ENCODE measurements around the gene PDIA5. TPM values are rescaled to one million over a fixed set of nuclear protein-coding genes. Genes with fewer than 3 reads are reported as not detected.

PDIA5 gene
- total RNA-seq, 1 experiment from 2014 or later: 53.6 TPM

DNA sequence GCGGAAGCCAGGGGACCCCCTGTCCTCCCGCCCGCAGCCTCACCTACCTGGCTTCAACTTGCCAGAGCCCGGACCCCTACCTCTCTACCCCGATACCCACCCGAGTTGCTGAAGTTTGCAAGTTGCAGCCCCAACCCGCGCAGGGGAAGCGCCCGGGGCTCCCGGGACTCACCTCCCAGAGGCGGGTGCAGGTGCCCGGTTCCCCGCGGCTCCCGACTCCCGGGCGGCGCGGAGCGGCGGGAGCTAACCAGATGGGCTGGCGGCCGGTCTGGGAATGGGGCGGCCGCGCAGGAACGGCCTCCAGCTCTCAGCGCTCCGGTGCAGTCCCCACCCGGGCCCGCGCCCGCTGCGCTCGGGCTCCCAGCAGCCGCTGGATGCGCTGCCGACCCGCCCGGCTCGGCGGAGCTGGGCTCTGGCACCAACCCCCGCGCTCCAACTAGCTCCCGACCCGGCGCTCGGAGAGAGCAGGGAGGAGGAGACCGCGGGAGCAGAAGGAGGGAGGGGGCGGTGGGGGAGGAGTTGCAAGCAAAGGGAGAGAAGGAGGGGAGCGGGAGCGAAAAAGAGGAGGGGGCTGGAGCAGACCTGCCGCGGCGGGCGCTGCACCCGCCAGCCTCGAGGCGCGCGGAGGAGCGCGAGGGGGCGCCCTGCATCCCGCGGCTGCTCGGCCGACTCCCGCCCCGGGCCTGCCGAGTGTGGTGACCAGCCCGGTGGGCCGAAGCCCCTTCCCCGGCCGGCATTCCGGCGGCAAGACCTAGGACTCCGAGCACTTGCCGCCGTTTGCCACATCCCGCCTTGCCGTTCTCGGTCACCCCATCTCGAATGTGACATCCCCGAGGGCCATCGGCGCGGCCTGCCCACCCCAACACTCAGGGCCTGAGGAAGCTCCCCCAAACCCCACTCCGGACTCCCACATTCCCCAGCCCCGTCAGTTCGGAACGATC lies 39.3 kb upstream of the PDIA5 start, which contains the start of gene SEMA5B:
Gene SEMA5B, minus strand, starts transcription at position 472 of the 941 bp plus-strand sequence. CDS start 66,500 bp downstream, outside the sequence.
- H3K4me3 ChIP-seq (ENCODE audit: low read depth in 2 of 2, low read length in 2 of 2): peak within 1 kb of the TSS; percentile 37 to 64

DNA sequence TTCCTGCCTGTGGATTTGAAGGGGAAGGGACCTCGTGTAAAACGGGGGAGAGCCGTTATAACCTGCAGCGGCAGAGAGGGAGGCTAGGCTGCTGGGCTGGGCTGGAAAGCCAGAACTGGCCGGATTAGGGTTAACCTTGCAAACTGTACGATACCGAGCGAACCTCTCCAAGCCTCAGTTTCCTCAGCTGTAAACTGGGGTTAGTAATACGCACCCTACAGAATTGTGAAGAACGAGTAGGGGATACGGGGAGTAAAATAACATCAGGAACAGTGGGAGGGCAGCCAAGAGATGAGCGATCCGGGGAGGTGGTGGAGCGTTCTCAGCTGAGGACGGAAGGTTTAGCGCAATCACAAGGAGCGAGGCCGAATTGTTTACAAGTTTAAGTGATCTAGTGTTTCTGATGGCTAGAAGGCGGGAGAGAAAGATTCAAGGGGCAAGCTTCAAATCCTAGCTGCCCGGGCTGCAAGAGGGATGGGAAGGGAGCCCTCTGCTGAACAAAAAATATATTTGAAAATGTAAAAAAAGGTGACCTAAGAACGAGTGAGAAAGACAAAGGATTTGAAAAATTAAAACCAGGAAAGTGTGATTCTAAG lies 38.5 kb upstream of the PDIA5 start:
- Histone ChIP-seq H3K27me3 (ENCODE audit: control insufficient read depth, insufficient read depth, low read length) (peaks cover 53% of the 10 kb centered on the region), H3K27ac (ENCODE audit: low read length) (no peak overlapping the region), H3K9me3 (ENCODE audit: control insufficient read depth, insufficient read depth, low read depth, low read length) (no peaks in the 10 kb centered on the region), H3K4me3 (ENCODE audit: low read depth in 2 of 2, low read length in 2 of 2) (peak overlapping the region; percentile 37 to 64), H3K4me1 (ENCODE audit: control insufficient read depth, insufficient read depth, low read length) (no peaks in the 10 kb centered on the region; the same call in 1 of the 2 replicates), H3K36me3 (ENCODE audit: control insufficient read depth, insufficient read depth, low read length) (no peaks in the 10 kb centered on the region)
- TF ChIP-seq, protein P1, sequence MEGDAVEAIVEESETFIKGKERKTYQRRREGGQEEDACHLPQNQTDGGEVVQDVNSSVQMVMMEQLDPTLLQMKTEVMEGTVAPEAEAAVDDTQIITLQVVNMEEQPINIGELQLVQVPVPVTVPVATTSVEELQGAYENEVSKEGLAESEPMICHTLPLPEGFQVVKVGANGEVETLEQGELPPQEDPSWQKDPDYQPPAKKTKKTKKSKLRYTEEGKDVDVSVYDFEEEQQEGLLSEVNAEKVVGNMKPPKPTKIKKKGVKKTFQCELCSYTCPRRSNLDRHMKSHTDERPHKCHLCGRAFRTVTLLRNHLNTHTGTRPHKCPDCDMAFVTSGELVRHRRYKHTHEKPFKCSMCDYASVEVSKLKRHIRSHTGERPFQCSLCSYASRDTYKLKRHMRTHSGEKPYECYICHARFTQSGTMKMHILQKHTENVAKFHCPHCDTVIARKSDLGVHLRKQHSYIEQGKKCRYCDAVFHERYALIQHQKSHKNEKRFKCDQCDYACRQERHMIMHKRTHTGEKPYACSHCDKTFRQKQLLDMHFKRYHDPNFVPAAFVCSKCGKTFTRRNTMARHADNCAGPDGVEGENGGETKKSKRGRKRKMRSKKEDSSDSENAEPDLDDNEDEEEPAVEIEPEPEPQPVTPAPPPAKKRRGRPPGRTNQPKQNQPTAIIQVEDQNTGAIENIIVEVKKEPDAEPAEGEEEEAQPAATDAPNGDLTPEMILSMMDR (IDR thresholded peaks at IDR 0.05): peak; percentile 36
- TF ChIP-seq, protein P2, sequence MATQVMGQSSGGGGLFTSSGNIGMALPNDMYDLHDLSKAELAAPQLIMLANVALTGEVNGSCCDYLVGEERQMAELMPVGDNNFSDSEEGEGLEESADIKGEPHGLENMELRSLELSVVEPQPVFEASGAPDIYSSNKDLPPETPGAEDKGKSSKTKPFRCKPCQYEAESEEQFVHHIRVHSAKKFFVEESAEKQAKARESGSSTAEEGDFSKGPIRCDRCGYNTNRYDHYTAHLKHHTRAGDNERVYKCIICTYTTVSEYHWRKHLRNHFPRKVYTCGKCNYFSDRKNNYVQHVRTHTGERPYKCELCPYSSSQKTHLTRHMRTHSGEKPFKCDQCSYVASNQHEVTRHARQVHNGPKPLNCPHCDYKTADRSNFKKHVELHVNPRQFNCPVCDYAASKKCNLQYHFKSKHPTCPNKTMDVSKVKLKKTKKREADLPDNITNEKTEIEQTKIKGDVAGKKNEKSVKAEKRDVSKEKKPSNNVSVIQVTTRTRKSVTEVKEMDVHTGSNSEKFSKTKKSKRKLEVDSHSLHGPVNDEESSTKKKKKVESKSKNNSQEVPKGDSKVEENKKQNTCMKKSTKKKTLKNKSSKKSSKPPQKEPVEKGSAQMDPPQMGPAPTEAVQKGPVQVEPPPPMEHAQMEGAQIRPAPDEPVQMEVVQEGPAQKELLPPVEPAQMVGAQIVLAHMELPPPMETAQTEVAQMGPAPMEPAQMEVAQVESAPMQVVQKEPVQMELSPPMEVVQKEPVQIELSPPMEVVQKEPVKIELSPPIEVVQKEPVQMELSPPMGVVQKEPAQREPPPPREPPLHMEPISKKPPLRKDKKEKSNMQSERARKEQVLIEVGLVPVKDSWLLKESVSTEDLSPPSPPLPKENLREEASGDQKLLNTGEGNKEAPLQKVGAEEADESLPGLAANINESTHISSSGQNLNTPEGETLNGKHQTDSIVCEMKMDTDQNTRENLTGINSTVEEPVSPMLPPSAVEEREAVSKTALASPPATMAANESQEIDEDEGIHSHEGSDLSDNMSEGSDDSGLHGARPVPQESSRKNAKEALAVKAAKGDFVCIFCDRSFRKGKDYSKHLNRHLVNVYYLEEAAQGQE (IDR thresholded peaks at IDR 0.05; ENCODE audit: insufficient read depth in 1 of 2, low read depth in 2 of 2, low read length in 1 of 2): no peak
- no peak for TF ChIP-seq POLR2AphosphoS5 (IDR thresholded peaks at IDR 0.05; ENCODE audit: low read depth, low read length)
- ATAC-seq: peak; percentile 55
- intact Hi-C loops (cut with micrococcal nuclease; ENCODE audit: unreplicated experiment) (loop anchor here (1.0 to 10.0 kb wide), 2 partner anchors 85 to 274 kb away; no protein-coding TSS in a partner anchor), in situ Hi-C loops (cut with HindIII; ENCODE audit: low pct_unique_long_range_greater_than_20kb, low sequenced_read_pairs) (no loop called here)
- peak; percentile 20 for DNase-seq (ENCODE audit: low read depth, low spot score)
- POLR2A ChIA-PET: no interaction called here
- CTCF ChIA-PET: interaction anchor here (1.0 to 1.3 kb wide), 3 partner anchors 17 to 273 kb away, joined by 3 to 7 read pairs (median 3); no protein-coding TSS in a partner anchor
- no TSS peak for BruUV-seq (replicated peaks)

More for the DNA sequence above, 39.3 kb upstream of the PDIA5 start, which contains the start of gene SEMA5B:
- TF ChIP-seq, protein P1 (IDR thresholded peaks at IDR 0.05): peak; percentile 87
- no peak for TF ChIP-seq TCF7L2 (IDR thresholded peaks at IDR 0.05; ENCODE audit: low read depth, low read length)
- Histone ChIP-seq H3K27me3 (ENCODE audit: control insufficient read depth, insufficient read depth, low read length) (peaks cover 56% of the 10 kb centered on the region), H3K36me3 (ENCODE audit: control insufficient read depth, insufficient read depth, low read length) (no peaks in the 10 kb centered on the region), H3K9me3 (ENCODE audit: control insufficient read depth, insufficient read depth, low read depth, low read length) (no peaks in the 10 kb centered on the region), H3K4me1 (ENCODE audit: control insufficient read depth, insufficient read depth, low read length) (no peaks in the 10 kb centered on the region; the same call in 1 of the 2 replicates), H3K27ac (ENCODE audit: low read length) (no peak within 1 kb of the TSS)
- no TSS peak for BruUV-seq (replicated peaks)
- DNase-seq (ENCODE audit: low read depth, low spot score) (no peak), ATAC-seq (peak; percentile 77)
- ChIA-PET CTCF (interaction anchor here (0.5 to 1.3 kb wide), 16 partner anchors 17 to 276 kb away, joined by 3 to 10 read pairs (median 4); partner anchors contain the start of gene PDIA5), POLR2A (interaction anchor here (0.6 kb wide), 2 partner anchors 196 to 557 kb away, joined by 4 to 12 read pairs; no protein-coding TSS in a partner anchor)
- in situ Hi-C loops (cut with HindIII; ENCODE audit: low pct_unique_long_range_greater_than_20kb, low sequenced_read_pairs): no loop called here
- intact Hi-C loops (cut with micrococcal nuclease; ENCODE audit: unreplicated experiment): loop anchor here (1.0 to 10.0 kb wide), 2 partner anchors 84 to 273 kb away; no protein-coding TSS in a partner anchor
